ENCODE measurements around the gene PIK3R1.

Gene PIK3R1

DNA sequence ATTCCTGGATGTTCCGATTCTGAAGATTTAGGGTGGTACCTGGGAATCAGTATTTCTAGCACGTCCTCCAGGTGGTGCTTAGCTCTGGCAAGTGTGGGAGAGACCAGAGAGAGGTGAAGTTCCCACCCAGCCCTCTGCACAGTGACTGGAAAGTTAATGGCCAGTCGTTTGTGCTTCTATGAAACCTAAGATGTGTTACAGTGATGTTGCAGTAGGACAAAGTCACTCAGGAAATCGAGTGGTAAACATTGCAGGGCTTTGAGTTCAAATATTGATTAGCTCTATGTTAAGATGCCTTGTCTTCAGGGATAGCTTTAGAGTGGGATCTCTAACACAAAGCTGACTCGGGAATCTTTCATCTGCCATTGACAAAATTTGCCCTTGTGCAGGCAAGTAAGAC lies 55.6 kb downstream of the PIK3R1 start:
- no peak for DNase-seq (ENCODE audit: low read depth)

DNA sequence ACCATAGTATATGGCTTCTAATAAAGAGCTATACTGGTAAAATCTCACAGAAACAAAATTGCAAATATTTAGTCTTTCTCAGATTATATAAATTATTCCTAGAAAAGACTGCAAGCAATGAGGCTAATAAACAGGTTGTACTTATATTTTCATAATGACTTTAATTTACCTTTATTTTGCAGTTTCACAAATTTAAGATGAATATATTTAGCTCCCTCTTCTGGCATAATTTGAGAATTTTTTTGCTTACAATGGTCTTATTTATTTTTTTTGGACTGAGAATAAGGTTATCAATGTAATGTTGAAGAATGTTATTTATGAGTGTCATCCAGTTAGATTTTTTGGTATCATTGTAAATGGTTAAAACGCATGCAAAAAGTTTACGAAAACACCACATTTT lies 56.7 kb downstream of the PIK3R1 start:
- peak; percentile 29 for DNase-seq (ENCODE audit: low read depth)

DNA sequence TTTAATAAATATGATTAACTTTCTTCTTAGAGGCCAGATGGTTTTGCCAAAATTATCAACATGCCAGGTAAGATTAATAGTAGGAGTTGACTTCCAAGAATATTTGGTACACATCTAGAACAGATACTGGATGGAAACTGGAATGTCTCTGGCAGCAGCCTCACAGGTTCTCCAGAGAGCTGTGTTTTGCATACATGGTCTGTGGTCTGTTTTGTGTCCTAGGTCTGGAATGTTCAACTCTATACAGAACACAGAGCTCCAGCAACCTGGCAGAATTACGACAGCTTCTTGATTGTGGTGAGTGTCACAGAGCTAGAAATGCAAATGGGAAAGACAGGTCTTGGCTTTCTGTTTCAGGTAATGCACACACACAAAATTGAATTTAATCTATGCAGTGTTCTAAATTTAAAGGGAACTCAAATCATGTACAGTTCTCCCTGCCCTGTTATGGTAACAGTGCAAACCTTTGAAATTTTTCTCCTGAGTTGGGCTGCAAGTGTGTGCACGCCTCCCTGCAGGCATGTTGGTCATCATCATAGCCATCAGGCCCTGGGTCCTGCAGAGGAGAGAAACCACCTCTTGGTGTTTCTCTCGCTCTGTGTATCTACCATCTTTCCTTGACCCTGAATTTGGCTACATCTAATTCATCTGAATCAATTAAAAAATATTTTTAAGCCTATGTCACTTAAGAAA lies 58.3 kb downstream of the PIK3R1 start:
- no peak for DNase-seq (ENCODE audit: low read depth)

DNA sequence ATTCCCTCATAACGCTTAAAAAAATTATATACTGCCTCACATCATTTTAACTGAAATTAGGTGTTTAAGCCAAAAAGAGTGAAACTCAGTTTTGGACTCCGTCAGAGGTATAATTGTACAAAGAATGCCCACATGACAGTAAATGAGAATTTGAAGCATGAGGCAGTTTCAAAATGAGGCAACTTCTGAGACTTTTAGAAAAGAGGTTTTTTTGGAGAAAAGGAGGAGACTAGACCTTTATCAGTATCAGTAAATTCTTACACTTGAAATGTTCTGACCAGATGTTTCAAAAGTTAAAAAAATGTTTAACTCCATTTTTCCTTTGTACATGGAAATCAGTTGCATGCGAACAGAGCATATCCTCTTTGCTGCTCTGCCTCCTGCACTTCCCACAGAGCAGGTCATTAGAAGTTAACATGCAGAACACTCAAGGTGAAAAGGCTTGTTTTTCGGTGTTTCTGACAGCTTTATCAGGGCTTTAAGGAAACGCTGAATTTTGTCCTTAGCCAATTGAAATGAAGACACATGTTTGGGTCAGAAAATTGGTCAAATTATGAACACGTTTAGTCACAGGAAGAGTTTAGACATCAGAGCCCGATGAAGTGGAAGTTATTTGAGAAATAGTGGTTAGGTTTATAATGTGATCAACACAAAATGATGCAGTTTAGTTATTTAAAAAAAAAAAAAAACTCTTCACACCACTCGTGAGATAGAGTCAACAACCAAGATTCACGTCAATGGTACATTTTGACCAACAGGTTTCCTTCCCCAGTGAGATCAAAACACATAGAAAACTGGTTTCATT lies 59.5 kb downstream of the PIK3R1 start:
- DNase-seq (ENCODE audit: low read depth): no peak

DNA sequence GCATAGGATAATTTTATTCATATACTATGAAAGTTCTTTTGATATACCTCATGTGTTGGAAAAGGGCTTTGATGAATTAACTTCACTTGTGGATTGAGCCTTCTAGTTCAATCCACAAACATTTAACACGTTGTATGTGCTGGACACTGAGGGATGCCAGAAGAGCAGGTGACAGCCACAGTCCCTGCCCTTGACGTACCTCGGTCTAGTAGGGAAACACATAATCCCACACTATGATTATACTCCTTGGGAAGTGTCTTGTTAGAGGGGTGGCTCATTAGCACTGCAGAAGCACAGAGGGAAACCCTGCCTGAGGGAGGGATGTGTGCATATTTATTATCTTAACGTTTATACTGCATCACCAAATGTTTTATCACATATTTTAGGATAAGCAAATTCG lies 61.2 kb downstream of the PIK3R1 start:
- DNase-seq (ENCODE audit: low read depth): no peak

DNA sequence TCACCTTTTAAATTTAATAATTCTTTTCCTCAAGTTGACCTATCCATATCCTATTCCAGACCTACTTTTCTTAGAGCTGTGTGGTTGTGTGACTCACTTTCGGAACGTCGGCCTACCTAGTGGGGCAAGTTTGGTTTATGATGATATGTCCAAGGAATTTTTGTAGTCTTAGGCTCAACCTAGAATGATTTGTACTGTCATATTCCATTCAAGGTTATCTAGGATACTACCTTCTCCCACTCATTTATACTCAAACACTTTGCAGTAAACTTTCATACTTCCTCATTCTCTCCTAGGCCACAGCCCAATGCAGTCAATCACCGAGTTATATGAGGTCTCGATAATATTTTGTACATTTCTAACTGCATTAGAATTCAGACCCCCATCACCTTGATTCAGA lies 61.9 kb downstream of the PIK3R1 start:
- DNase-seq (ENCODE audit: low read depth): peak; percentile 72

DNA sequence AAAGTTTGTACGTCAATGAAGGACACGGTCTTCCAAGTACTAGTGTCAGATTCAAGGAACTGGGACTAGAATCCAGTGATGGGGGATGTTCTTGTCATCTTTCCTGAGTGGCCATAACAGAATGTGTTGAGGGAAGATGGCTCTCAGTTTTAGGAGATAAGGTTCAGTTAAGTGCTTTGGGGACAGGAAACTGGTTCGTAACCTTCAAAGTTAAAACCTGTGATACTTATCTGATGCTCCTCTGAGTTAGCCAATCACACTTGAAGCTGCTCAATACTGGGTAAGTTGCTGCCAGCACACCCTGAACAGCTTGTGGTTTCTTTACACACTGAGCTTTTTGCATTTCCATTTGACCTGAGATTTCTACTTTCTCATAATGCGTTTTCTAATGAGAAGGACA lies 64.4 kb downstream of the PIK3R1 start:
- DNase-seq (ENCODE audit: low read depth): no peak

DNA sequence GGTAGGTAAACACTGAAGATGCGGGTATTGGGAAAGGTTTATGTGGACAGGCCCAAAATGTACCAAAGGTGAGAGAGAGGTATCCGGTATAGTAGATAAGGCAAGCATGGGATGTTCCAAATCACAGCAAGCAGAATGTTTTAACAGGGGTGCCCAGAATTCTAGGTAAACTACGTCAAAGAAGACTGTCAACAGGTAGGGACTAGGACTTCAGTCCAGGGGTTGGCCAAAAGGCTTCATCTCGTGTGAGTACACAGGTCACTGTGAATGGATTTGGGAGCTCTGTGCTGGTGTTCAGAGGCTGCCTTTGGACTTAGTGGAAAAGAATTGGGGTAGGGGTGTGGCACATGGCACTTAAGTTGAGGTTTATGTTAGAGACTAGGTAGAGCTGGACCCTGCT lies 66.4 kb downstream of the PIK3R1 start:
- no peak for DNase-seq (ENCODE audit: low read depth)

DNA sequence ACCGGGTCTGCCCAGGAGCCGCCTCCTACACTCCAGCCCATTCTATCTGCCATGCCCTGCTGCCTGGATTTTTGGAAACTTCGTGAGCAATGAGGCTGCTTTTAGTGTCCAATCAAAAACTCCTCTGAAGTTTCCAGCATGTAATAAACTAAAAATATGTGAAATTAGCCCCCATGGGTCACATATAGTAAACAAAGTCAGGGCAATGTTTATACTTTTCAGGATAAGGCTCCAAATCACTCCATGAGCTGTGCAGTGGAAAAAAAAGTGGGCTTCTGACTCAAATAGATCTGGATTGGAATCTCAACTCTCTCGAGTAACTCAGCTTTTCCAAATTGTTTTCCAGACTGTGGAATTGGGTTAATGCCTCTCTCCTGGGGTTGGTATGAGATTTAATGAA lies 68.2 kb downstream of the PIK3R1 start:
- peak; percentile 27 for DNase-seq (ENCODE audit: low read depth)

DNA sequence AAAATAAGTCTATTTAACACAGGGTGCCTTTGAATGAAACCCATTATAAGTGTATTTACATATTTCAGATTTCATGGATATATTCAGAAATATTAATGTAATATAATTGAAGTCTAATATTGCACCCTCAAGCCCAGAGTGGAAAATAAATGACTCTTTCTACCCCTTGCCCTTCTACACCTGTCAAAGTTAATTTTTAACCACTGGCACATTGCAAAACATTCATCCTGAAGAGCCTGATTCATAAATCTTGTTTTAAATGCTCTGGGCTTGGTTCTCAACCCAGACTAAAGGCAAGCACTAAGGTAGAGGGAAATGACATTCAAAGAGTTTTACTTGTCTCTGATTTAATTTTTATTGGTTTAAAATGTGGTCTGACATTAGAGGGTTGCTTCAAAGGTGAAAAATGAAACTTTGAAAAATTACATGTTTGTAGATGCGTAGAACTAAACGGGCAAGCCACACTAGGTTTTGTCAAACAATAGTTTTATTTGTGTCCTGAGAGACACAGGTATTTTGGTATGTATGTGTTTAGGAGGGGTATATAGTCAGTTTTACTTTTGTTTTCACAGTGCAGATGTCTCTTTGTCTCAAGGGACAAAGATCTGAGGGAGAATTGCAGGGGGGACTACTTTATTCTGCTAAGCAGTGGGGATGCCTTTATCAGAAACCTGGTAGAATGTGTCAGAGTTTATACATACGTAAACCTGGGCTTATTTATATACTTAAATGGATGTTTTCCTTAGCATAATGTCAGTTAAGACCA lies 69.7 kb downstream of the PIK3R1 start:
- DNase-seq (ENCODE audit: low read depth): no peak

DNA sequence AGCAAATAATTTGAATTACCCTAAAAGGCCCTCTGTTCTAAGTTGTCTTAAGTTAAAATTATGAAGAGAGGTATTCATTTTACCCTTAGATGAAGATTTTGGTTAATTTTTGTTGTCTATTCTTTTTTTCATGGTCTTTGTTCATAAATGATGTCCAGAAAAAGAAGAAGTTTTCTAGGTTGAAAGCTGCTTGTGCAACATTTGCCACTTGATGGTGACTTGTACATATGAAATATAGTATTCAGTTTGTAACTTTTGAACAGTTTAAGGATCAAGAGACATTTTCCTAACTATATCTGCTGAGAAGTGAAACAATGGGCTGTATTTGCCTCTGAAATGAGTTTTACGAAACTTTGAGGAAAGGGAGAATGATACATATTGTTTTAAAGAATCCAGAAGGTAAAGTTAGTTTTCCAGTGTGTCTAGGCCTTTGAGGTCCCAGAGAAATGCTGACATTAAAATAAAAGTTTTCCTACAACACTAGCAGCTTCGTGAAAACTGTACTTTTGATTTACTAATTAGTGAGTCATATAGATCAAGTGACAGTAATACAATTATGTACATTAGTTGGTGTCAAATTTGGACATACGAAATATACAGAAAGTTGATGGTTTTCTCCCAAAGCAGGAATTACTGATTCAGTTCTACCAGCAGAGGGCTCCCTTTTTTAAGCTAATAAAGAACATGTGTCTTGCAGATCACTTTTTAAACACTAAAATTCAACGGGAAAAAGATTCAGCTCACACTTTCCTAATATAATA lies 70.5 kb downstream of the PIK3R1 start:
- DNase-seq (ENCODE audit: low read depth): peak; percentile 68

DNA sequence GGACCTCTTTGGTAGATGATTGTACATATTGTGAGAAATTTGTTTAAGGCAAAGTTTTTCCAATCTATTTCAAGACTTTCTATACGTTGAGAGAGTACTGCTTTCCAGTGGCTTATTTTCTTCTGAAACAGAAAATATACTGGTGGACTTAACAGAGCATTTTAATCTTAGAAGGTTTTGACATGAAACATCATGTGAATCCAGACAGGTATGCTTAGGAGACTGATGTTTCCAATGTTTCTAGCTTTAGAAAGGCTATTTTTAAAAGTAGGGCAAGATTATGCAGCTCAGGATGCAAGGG lies 71.0 kb downstream of the PIK3R1 start:
- DNase-seq (ENCODE audit: low read depth): no peak

DNA sequence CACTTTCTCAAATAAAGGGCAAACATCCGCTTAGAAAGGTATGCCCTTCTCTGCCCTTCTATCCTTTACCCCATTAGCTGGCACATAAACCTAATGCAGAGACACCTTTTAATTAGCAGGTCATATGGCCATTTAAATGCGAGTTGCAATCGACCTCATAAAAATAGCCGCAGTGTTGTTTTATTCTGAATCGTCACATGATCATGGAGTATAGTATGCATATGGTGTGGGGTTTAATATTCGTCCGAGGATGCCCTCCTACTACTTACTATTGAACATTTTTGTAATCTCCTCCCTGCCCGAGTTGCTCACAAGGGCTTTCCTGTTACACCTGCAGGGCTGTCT lies 72.0 kb downstream of the PIK3R1 start:
- no peak for DNase-seq (ENCODE audit: low read depth)

DNA sequence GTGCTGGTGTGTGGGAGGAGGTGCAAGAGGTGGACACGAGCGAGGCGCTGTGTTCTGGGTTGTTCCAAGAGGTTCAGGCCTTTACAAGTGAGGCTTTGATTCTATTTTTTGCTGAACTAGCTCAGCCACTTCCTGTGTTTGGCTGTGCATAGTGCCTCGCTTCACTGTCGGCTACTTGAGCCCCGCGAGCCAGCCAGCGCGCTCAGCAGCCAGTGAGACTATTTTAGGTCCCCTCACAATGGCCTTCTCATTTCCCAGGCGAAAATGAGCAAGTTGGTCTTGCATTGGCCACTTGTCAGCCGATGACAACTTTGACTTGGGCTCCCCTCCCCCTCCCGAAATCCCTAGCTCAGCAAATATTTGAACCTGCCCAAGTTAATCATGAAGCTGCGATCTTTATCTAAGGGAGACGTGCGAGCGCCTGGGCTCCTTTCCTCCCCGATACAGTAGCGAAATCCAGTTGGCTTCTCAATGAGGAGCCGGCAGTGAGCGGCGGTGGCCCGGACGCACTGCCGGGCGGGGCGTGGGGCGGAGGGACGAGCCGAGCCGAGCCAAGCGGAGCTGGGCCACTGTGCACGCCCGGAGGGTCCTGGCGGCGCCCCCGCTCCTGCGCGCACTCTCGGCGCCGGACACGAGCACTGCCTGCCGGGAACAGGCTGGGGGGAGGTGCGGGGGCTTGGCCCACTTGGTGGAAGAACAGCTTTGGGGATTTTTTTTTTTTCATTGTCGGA lies 72.6 kb downstream of the PIK3R1 start:
- DNase-seq (ENCODE audit: low read depth): peak; percentile 78

DNA sequence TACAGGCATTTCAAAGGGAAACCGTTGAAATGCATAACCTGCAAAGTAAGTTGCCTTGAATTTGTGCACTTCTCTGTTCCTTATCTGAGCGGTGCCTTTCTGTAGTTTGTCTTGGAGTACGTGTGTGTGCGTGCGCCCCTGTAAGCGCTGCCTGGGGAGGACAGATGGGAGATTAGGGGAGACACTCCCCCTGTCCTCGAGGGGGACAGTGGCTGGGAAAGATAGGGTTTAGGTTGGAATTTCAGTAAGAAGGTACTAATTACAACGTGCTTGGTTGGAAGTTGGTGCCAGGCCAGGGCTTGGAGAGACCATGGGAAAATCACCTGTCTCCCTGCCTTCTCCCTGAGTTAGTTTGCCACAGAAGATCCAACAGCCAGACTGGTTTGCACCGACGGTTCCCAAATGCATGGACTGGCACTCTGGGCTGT lies 73.2 kb downstream of the PIK3R1 start:
- DNase-seq (ENCODE audit: low read depth): no peak

DNA sequence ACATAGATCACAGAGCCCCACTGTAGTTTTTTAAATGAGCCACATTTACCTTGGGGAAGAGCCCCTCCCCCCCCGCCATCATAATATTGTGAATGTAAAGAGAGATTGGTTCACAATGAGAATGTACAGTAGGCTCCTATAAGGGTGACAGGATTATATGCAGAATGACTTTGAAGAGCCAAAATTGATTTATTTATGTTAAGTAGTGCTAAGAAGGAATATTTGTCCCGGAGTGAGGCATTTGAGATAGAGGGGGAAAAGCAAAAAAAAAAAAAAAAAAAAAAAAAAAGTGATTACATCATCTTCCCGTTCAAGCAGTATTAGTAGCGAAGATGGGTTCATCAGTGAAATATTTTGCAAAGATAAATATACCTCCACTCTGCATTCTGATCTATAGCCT lies 73.9 kb downstream of the PIK3R1 start:
- peak; percentile 33 for DNase-seq (ENCODE audit: low read depth)

DNA sequence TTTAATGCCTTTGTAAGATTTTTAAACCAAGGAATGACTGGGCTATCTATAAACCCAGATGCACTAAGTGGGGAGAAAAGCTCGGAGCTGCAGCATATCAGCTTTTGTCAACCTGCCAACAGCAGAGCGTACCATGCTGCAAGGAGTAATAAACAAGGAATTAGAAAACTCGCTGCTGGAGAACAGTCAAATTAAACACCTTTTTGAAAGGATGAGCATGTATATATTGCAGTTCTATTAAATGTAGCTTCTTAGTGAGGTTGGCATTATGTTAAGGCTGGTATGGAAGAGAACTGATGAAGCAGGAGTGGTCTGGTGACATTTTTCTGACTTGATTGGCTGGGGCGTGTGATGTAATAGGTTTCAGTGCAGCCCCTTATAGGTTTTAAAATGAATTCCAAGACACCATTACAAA lies 74.7 kb downstream of the PIK3R1 start:
- DNase-seq (ENCODE audit: low read depth): peak; percentile 79

DNA sequence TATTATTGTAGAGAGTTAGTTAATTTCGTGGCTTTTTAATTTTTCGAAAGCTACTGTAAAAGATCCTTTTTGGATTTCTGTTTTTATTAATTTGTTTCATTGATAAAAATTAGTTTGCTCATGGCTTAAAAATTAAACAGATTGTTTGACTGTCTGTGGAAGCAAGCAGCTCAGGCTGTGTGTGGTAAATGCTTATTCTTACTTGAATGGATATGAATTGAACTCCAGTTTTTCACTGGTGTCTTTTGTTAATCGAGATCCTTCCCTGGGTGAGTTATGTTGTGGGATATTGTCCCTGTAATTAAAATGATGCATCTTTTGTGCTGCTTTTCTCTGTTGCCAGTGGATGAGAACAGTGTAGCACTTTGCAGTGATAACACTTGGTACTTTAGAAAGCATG lies 75.3 kb downstream of the PIK3R1 start:
- no peak for DNase-seq (ENCODE audit: low read depth)

DNA sequence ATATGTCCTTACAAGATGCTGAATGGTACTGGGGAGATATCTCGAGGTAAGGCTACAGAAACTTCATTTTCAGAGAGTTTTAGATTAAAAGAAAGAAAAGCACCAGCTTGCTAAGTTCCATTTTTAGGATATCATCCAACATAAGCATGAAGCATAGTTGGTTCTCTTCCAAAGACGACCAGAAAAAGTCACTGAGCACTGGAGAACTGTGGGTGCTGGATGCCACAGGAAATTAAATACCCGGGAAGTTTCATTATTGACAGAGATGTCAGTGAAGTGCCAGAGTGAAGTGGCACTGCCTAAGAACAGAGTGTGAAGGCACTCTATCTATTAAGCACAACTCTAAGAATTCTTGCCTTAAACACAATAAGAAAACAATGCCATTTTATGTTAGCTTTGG lies 76.8 kb downstream of the PIK3R1 start:
- peak; percentile 71 for DNase-seq (ENCODE audit: low read depth)

DNA sequence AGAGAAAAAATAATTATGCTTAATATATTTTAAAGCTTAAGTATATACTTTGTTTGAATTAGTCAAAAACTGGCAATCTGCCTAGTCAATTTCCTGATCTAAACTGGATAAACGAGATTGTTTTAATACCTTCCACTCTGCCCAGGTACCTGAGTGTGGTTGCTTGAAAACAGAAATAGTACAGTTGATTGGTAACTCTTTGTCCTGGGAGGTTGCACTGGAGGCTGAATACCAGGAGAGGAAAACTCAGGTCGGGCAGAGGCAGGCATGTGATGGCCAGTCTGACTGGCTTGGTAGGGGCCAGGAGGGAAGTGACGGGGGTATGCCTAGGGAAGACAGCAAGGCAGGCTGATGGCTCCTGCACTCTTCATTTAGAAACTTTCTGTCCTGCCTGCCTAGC lies 80.2 kb downstream of the PIK3R1 start:
- DNase-seq (ENCODE audit: low read depth): no peak

DNA sequence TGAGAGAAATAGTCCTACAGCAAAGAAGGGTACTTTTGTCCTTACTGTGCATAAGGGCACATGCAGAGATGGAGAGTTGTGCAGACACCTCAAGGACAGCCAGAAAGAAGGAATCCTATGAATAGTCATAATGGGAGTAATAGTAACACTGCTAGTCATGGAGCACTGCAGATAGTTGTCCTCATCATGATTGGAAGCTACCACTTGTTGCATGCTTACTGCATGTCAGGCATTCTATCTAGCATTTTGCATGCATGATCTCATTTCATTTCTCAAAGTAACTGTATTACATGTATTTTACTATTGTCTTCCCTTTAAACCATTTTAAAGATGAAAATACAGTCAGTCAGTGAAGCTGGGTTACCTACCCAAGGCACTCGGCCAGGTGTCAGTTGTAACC lies 81.3 kb downstream of the PIK3R1 start:
- DNase-seq (ENCODE audit: low read depth): no peak

DNA sequence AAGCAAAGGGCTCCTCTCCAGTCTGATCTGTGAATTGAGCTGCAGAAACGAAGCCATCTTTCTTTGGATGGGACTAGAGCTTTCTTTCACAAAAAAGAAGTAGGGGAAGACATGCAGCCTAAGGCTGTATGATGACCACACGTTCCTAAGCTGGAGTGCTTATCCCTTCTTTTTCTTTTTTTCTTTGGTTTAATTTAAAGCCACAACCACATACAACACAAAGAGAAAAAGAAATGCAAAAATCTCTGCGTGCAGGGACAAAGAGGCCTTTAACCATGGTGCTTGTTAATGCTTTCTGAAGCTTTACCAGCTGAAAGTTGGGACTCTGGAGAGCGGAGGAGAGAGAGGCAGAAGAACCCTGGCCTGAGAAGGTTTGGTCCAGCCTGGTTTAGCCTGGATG lies 82.1 kb downstream of the PIK3R1 start:
- no peak for DNase-seq (ENCODE audit: low read depth)
